Retinal pigment epithelial cell (primary cell): ENCODE results near the gene ITGA4.

Experiments used
- DNase-seq: peaks from one replicate; pipeline ENCODE4 v3.0.0-alpha.2; 2010; ENCODE audit warnings: low read depth
- H3K4me3 ChIP-seq: 2 replicates; pipeline ENCODE4 v1.5.1; 2011; ENCODE audit warnings: mild to moderate bottlenecking, low read length, control low read depth, moderate library complexity
- TF ChIP-seq, protein P1 (sequence below): conservative IDR thresholded peaks from 2 replicates; pipeline ENCODE4 v1.5.1; 2011; ENCODE audit warnings: low read depth, low read length, control low read depth, inconsistent platforms

ITGA4 gene

DNA sequence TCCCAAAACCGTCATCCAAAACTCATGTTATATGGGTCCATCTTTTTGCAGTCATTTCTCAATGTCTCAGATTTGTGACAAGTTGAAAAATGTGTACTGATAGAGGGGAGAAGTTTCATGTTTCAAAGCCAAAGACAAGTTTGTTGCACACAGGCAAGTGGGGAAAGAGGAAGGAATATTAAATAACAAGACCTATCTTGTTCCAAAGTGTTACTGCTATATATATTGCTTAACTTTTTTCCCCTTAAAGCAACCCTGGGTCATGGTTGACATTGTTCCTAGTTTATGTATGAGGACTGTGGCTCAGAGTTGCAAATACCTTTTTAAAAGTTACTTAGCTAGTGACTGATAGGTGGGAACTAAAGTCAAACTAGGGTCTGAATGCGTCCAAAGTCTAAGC, 1.7 kb downstream of the ITGA4 start:
- DNase-seq = no peak
- TF ChIP-seq, protein P1, sequence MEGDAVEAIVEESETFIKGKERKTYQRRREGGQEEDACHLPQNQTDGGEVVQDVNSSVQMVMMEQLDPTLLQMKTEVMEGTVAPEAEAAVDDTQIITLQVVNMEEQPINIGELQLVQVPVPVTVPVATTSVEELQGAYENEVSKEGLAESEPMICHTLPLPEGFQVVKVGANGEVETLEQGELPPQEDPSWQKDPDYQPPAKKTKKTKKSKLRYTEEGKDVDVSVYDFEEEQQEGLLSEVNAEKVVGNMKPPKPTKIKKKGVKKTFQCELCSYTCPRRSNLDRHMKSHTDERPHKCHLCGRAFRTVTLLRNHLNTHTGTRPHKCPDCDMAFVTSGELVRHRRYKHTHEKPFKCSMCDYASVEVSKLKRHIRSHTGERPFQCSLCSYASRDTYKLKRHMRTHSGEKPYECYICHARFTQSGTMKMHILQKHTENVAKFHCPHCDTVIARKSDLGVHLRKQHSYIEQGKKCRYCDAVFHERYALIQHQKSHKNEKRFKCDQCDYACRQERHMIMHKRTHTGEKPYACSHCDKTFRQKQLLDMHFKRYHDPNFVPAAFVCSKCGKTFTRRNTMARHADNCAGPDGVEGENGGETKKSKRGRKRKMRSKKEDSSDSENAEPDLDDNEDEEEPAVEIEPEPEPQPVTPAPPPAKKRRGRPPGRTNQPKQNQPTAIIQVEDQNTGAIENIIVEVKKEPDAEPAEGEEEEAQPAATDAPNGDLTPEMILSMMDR = no peak
- no peak overlapping the region for H3K4me3 ChIP-seq

DNA sequence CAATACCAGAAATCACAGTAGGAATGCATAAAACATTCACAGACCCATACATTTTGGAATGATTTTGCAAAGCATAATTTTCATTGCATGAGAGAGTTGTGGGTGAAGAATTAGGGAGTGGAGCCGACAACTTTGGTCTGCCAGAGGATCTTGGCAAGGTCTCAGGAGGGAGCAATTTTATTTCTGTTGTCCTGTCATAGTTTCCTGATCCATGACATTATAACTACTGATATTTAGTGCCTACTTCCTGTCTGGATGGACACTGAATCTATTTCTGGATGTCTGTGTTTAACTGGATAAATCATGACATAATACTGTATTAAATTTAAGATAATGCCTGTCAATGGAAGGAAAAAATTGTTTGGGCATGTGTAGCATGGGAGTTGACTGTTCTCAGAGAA, 2.4 kb downstream of the ITGA4 start:
- TF ChIP-seq, protein P1 = no peak
- DNase-seq = no peak
- H3K4me3 ChIP-seq = no peak overlapping the region

DNA sequence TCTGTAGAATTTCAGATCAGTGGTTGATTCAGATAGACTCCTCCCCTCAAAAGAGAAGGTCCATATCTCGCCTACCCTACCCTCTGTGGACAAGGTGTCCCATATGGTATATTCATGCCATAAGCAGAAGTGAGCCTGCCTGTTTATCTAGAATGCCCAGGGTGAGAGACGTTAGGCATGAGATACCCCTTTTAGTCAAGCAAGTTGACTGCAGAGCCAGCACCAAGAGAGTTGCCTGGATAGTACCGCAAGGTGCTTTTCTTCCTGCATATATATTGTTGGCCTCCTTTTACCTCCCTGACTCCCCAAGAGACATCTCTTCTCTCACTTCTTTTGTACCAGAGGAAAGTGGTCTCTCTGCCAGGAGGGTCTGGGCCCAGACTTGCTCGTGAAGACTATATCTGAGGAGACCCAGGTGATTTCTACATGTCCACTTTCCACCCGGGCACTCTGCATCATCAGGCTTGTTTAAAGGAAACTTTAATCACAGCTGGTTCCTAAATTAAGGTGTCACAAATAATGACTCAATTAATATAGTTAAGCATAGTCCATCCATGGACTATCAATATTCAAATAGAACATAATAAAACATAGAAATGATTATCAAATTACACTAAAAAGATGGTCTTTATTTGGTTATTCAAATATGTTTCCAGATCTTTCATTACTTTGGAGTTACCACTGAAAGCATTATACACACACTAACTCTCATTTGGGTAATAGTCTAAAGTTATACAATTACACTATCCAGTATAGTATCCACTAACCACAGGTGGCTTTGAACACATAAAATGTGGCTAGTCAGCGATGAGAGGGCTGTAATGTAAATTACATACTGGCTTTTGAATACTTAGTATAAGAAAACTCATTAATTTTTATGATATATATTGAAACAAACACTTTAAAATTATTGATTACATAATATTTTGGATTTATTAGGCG, 4.1 kb downstream of the ITGA4 start:
- TF ChIP-seq, protein P1 = no peak
- H3K4me3 ChIP-seq = no peak overlapping the region
- no peak for DNase-seq

DNA sequence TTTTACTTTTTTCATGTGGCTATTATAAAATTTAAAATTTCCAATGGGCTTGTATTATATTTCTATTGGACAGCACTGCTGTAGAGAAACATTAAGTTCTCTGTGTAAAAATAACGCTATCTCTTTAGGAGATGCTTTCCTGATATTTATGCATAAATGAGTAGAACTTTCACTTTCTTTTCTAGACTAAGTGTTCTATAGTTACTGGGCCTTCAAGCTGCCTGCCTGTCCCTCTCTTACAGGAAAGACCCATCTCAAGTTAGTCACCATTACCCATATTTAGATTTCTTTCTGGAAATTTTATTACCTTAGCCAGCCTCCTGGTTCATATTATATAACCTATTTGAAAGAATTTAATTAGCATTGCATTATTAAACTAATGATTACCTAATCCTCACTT, 4.8 kb downstream of the ITGA4 start:
- H3K4me3 ChIP-seq = no peak overlapping the region
- TF ChIP-seq, protein P1 = no peak
- DNase-seq = no peak

DNA sequence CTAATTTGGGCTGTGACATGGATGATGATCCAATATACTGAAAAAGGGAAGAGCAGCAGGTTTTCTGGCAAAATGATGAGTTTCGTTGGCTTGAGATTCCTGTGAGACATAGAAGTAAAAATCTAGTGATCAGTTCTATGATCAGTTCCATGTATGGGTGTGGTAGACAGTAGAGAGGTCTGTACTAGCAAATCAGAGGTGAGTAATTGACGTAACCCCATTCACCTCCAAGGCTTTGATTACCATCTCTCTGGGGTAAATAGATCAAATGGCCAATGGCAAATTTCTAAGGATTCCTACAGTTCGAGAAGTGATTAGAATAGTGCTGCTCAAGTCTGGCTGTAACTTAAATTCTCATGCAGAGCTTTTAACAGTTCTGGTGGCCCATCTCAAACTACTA, 6.4 kb downstream of the ITGA4 start:
- TF ChIP-seq, protein P1 = no peak
- no peak overlapping the region for H3K4me3 ChIP-seq
- no peak for DNase-seq

DNA sequence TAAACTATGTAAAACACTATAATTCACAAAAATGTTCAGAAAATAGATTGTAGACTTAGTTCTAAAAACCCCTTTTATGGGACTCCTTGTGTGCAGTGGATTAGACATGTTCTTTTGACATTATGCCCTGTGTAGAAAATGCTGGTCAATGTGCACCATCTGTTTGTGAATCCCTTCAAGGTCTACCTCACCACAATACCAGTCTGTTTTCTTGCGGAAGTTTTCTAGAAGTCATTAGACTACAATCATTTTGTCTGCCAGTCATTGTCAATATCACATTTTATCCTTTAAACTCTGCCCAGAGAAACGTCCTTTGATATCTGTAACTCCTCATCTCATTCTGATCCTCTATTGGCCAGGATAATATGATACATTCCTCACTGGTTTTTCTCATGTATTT, 7.8 kb downstream of the ITGA4 start:
- TF ChIP-seq, protein P1 = no peak
- DNase-seq = no peak
- H3K4me3 ChIP-seq = no peak overlapping the region
